Neural progenitor cell (in vitro differentiated cells): ENCODE data around the gene MYCL. TPM values are rescaled to one million over a fixed set of nuclear protein-coding genes. Genes with fewer than 3 reads are reported as not detected.

ENCODE experiments used
- DNase-seq: peaks from one replicate; pipeline ENCODE4 v3.0.0-alpha.2; 2016; ENCODE audit warnings: low spot score
- H2AFZ ChIP-seq: fragments of 200-600 bp; sonication (generic); replicated peaks from 2 replicates; pipeline ENCODE4 v1.6.1; 2016; ENCODE audit warnings: antibody characterized with exemption
- H3F3A ChIP-seq: fragments of 200-600 bp; sonication (generic); 2 replicates; pipeline ENCODE4 v1.6.1; 2016; ENCODE audit warnings: antibody characterized with exemption, low read depth
- H3K27ac ChIP-seq: fragments of 200-600 bp; sonication (generic); 2 replicates; pipeline ENCODE4 v1.5.1; 2016; ENCODE audit warnings: mild to moderate bottlenecking
- H3K27me3 ChIP-seq: fragments of 200-600 bp; sonication (generic); 2 replicates; pipeline ENCODE4 v1.6.1; 2016; ENCODE audit warnings: mild to moderate bottlenecking, moderate library complexity
- H3K36me3 ChIP-seq: fragments of 200-600 bp; sonication (generic); 2 replicates; pipeline ENCODE4 v1.5.1; 2016
- H3K4me1 ChIP-seq: fragments of 200-600 bp; sonication (generic); 2 replicates; pipeline ENCODE4 v1.6.1; 2016; ENCODE audit warnings: mixed run types
- H3K4me2 ChIP-seq: fragments of 200-600 bp; sonication (generic); 2 replicates; pipeline ENCODE4 v1.6.1; 2016
- H3K4me3 ChIP-seq: fragments of 200-600 bp; sonication (generic); 2 replicates; pipeline ENCODE4 v1.5.1; 2016
- H3K79me2 ChIP-seq: fragments of 200-600 bp; sonication (generic); 2 replicates; pipeline ENCODE4 v1.6.1; 2016; ENCODE audit warnings: low read depth
- H3K9ac ChIP-seq: fragments of 200-600 bp; sonication (generic); 2 replicates; pipeline ENCODE4 v1.6.1; 2016
- H3K9me3 ChIP-seq: fragments of 200-600 bp; sonication (generic); 2 replicates; pipeline ENCODE4 v1.5.1; 2016; ENCODE audit warnings: low read depth
- H4K20me1 ChIP-seq: fragments of 200-600 bp; sonication (generic); 2 replicates; pipeline ENCODE4 v1.6.1; 2016; ENCODE audit warnings: low read depth
- H3K27ac Mint-ChIP-seq: 3 replicates; pipeline ENCODE4 v1.8.0; 2021; ENCODE audit warnings: mixed read lengths
- H3K27me3 Mint-ChIP-seq: 2 replicates; pipeline ENCODE4 v1.8.0; 2022; ENCODE audit warnings: low read depth, mild to moderate bottlenecking, inconsistent platforms, moderate library complexity, mixed read lengths; ENCODE audit not compliant: insufficient read depth
- H3K36me3 Mint-ChIP-seq: 3 replicates; pipeline ENCODE4 v1.8.0; 2021; ENCODE audit warnings: mixed read lengths
- H3K4me1 Mint-ChIP-seq: 3 replicates; pipeline ENCODE4 v1.8.0; 2021; ENCODE audit warnings: mixed read lengths
- H3K4me3 Mint-ChIP-seq: 3 replicates; pipeline ENCODE4 v1.8.0; 2021; ENCODE audit warnings: mild to moderate bottlenecking, moderate library complexity, mixed read lengths
- H3K9me3 Mint-ChIP-seq: 3 replicates; pipeline ENCODE4 v1.8.0; 2020; ENCODE audit warnings: mixed read lengths
- CTCF ChIP-seq: fragments of 200-600 bp; sonication (generic); IDR thresholded peaks from 2 replicates; pipeline ENCODE4 v1.5.1; 2017; ENCODE audit warnings: antibody characterized with exemption, mild to moderate bottlenecking
- EZH2 ChIP-seq: fragments of 200-600 bp; sonication (generic); IDR thresholded peaks from 2 replicates; pipeline ENCODE4 v1.6.1; 2017; ENCODE audit warnings: antibody characterized with exemption, mild to moderate bottlenecking, moderate library complexity
- EZH2phosphoT487 ChIP-seq: fragments of 200-600 bp; sonication (generic); IDR thresholded peaks from 2 replicates; pipeline ENCODE4 v1.6.1; 2017; ENCODE audit warnings: antibody characterized with exemption
- total RNA-seq: library from RNA; depleted of rRNA; stranded (reverse); fragments of >200 nt; gene quantifications from 2 replicates; pipeline ENCODE4 v1.2.3, GENCODE V29; 2015; ENCODE audit warnings: low replicate concordance

MYCL gene
- total RNA-seq, 1 donor from 2014 or later, result 21.8 TPM

GRCh38 chr1:39946216-39946615, 44.5 kb upstream of the MYCL start:
- H3K36me3 Mint-ChIP-seq, result no peaks in the 10 kb centered on the region
- Histone ChIP-seq H3K4me3 (no peak overlapping the region), H3K27ac (no peak overlapping the region), H4K20me1 (no peaks in the 10 kb centered on the region), H3K9me3 (no peaks in the 10 kb centered on the region), H3K79me2 (no peaks in the 10 kb centered on the region), H3K9ac (no peak overlapping the region), H3K4me1 (no peaks in the 10 kb centered on the region), H3F3A (no peaks in the 10 kb centered on the region), H3K4me2 (no peak overlapping the region), H3K27me3 (no peaks in the 10 kb centered on the region), H2AFZ (no peak overlapping the region), H3K36me3 (no peaks in the 10 kb centered on the region)
- H3K27ac Mint-ChIP-seq, result no peak overlapping the region
- H3K4me3 Mint-ChIP-seq, result no peak overlapping the region
- TF ChIP-seq EZH2 (no peak), CTCF (no peak), EZH2phosphoT487 (no peak)
- H3K9me3 Mint-ChIP-seq, result peaks cover 2% of the 10 kb centered on the region
- H3K4me1 Mint-ChIP-seq, result no peaks in the 10 kb centered on the region
- H3K27me3 Mint-ChIP-seq, result no peaks in the 10 kb centered on the region
- no peak for DNase-seq

- no peak for DNase-seq
- Mint-ChIP-seq H3K36me3 (no peaks in the 10 kb centered on the region), H3K27me3 (no peaks in the 10 kb centered on the region), H3K27ac (no peak overlapping the region), H3K4me3 (no peak overlapping the region), H3K9me3 (peaks cover 2% of the 10 kb centered on the region), H3K4me1 (no peaks in the 10 kb centered on the region)
- H2AFZ ChIP-seq, result no peak overlapping the region
- H3K4me2 ChIP-seq, result no peak overlapping the region
- no peaks in the 10 kb centered on the region for H3K79me2 ChIP-seq
- no peak overlapping the region for H3K4me3 ChIP-seq
- no peak overlapping the region for H3K27ac ChIP-seq
- no peaks in the 10 kb centered on the region for H4K20me1 ChIP-seq
- H3K36me3 ChIP-seq, result no peaks in the 10 kb centered on the region
- no peaks in the 10 kb centered on the region for H3K27me3 ChIP-seq
- no peaks in the 10 kb centered on the region for H3K9me3 ChIP-seq
- H3F3A ChIP-seq, result no peaks in the 10 kb centered on the region
- H3K9ac ChIP-seq, result no peak overlapping the region
- H3K4me1 ChIP-seq, result no peaks in the 10 kb centered on the region
- TF ChIP-seq CTCF (no peak), EZH2 (no peak), EZH2phosphoT487 (no peak)
Measured at GRCh38 chr1:39944410-39945112, 42.8 kb upstream of the MYCL start.

- TF ChIP-seq EZH2 (no peak), EZH2phosphoT487 (no peak), CTCF (no peak)
- H3K4me3 ChIP-seq, result no peak overlapping the region
- no peaks in the 10 kb centered on the region for H4K20me1 ChIP-seq
- H3K9me3 Mint-ChIP-seq, result peaks cover 4% of the 10 kb centered on the region
- H2AFZ ChIP-seq, result no peak overlapping the region
- H3K79me2 ChIP-seq, result no peaks in the 10 kb centered on the region
- no peaks in the 10 kb centered on the region for H3K9me3 ChIP-seq
- H3K9ac ChIP-seq, result no peak overlapping the region
- H3K4me1 Mint-ChIP-seq, result no peaks in the 10 kb centered on the region
- H3K27ac ChIP-seq, result no peak overlapping the region
- no peaks in the 10 kb centered on the region for H3K27me3 ChIP-seq
- no peaks in the 10 kb centered on the region for H3K27me3 Mint-ChIP-seq
- H3K36me3 ChIP-seq, result no peaks in the 10 kb centered on the region
- H3K4me1 ChIP-seq, result no peaks in the 10 kb centered on the region
- H3K27ac Mint-ChIP-seq, result no peak overlapping the region
- DNase-seq, result no peak
- H3F3A ChIP-seq, result no peaks in the 10 kb centered on the region
- no peaks in the 10 kb centered on the region for H3K36me3 Mint-ChIP-seq
- H3K4me2 ChIP-seq, result no peak overlapping the region
- H3K4me3 Mint-ChIP-seq, result no peak overlapping the region
Measured at GRCh38 chr1:39943471-39944290, 42.0 kb upstream of the MYCL start.
